Activated CD4-positive, alpha-beta T cell treated with anti-CD3 and anti-CD28 coated beads, Interleukin-2, amount 50 U/mL, for 1 hour (primary cell): ENCODE measurements around the gene SLC43A1.
"Not testable (repeated sequence)": the region's sequence is repeated elsewhere in the genome, so short reads cannot be mapped to it uniquely, and the experiment has no call there.

Source experiments
- DNase-seq: peaks from one replicate; pipeline ENCODE4 v3.0.0-alpha.2; 2020

Gene SLC43A1

DNA sequence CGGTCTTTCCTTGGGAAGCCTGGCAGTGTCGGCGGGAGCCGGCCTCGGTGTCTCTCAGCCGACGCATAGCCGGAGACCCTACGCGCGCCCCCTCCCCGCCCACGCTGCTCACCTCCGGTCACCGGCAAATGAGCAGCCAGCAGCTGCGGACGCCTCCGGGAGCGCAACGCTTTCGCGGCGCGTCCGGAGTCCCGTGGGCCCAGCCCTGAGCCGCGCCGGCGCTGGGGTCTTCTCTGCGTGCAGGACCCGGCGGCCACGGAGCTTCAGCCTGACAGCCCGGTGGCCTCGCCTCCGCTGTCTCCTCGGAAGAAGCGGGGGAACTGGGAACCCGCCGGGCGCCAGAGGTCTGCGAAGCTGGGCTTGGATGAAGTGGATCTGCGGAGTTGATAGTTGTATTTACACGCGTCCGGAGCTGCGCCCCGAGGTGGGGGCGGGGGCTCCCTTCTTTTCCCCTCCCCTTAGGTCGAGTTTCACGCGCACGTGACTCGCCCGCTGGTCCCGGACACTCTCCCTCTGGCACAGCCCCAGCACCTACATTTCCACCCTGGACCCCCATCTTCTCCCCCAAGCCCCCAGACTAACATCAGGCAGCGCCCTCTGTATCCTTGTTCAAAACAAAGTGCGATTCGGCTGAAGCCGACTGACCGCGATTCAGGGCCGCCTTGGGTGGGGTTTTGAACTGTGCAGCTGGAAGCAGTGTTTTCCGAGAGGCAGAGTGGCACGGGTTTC, at the start of gene SLC43A1:
Gene SLC43A1 (minus strand): TSS at position 371 of the 729 bp plus-strand sequence. CDS start 1,591 bp downstream, outside the sequence.
- no peak for DNase-seq

DNA sequence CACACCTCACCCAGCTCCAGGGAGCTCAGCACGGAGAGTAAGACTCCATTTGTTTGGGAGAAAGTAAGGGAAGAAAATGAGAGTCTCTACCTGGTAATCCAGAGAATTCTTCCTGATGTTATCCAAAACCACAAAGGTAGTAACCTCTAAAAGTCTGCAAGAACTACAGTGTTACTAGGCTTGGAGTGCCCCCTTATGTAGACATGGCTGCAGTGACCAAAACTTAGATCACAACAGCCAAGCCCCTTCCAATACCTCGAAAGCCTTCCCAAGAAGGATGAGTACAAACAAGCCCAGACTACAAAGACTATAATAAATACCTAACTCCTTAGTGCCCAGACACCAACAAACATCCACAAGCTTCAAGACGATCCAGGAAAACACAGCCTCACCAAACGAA, 47.1 kb upstream of the SLC43A1 start:
- DNase-seq = no peak

DNA sequence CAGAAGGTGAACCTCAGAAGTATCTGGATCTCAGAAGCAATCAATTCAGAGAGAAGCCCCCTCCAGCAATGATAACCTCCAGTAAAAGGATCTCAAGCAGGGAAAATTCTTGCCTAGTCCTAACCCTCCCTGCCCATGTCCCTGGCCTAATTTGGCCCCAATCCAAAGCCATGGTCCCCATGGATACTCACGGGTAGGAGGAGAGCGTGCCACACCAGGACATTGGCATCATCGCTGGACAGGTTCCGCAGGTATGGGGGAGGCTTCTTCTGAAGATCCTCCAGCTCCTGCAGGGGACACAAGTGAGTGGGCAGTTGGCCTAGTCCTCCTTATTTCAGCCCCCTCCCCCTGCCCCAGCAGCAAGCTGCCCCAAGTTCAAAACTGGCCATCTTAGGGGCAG, 44.6 kb upstream of the SLC43A1 start:
- no peak for DNase-seq

DNA sequence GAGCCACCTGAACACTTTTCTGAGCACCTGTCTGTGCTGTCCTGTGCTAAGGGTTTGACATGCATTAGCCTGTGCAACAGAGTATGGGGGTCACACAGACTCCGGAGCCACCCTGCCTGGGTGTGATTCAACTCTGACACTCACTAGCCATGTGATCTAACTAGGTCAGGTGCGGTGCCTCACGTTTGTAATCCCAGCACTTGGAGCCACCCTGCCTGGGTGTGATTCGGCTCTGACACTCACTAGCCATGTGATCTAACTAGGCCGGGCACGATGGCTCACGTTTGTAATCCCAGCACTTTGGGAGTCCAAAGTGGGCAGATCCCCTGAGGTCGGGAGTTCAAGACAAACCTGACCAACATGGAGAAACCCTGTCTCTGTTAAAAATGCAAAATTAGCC, 40.5 kb upstream of the SLC43A1 start:
- DNase-seq = no peak

DNA sequence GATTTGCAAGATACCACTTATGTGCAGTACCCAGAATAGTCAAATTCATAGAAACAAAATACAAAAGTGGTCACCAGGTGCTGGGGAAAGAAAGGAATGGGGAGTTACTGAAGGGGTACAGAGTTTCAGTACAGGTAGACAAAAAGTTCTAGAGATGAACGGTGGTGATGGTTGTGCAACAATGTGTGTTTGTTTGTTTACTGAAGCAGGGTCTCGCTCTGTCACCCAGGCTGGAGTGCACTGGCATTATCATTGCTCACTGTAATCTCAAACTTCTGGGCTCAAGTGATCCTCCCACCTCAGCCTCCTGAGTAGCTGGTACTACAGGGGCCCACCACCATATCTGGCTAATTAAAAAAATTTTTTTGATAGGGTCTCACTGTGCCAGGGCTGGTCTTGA, 39.9 kb upstream of the SLC43A1 start:
- DNase-seq = no peak

DNA sequence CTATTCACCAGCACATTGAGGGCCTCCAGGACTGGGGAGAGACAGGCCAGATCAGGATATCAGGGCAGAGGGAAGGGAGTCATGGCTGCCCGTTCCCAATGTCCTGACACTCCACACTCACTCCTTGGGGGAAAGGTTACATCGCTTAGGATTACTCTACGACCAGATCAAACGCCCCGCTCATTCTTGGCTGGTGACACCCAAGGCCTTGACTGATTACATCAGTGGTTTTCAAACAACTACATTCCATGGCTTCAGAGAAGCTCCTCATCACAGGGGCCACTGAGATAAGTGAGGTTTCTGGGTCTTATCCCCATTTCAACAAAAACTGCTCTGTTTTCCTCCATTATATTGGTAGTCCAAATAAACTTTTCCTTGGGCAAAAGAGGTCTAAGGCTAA, 37.0 kb upstream of the SLC43A1 start:
- DNase-seq = no peak

DNA sequence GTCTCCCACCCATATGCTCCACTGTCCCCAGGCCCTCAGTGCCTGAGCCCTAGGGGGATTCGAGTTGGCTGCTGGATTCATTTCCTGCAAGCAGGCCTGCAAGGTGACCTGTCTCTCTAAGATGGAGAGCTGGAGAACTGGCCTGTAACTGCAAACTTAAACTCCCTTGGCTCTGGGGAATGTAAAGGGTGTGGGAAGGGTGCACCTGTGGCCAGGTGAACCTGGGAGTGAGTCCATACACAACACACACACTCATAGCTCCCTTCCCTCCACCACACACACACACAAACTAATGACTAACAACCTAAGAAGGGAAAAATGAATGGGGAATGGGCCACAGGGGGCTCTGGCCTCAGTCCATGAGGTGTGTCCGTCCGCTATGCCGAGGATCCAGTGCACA, 36.4 kb upstream of the SLC43A1 start:
- DNase-seq = no peak

DNA sequence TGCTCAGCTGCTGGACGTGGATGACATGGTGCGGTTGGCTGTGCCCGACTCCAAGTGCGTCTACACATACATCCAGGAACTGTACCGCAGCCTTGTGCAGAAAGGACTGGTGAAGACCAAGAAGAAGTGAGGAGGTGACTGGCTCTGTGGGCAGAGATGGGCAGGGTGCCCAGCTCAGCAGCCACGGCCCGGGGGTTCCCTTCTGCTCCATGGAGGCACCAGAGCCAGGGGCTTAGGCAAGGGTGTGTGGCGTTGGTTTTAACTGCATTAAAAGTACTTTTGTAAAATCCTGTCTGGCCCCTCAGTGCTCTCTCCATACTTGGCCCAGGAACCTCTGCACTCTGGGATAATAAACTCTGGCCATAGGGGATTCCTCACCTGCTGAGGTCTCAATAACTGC, 34.5 kb upstream of the SLC43A1 start:
- DNase-seq = no peak

DNA sequence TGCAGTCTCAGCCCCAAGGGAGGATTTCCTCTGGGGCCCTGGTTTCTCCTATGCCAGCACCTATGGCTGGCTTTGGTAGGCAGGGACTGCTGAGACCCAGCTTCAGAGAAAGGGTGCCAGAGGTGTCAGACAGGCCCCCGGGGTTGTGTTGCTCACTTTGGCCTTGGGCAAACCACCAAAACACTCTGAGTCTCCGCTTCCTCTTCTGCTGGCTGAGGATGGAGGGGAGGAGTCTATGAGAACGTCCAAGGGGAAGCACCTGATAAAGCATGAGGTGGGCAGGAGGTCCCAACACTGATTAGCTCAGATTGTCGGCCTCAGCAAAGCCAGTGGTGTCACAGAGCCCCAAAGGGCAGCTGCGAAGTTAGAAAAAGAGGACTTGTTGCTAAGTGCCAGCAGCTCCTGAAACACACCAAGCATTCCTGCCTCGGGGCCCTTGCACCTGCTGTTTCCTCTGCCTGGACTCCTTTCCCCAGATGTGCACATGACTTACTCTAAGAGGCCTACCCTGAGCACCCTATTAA, 32.4 kb upstream of the SLC43A1 start:
- no peak for DNase-seq

DNA sequence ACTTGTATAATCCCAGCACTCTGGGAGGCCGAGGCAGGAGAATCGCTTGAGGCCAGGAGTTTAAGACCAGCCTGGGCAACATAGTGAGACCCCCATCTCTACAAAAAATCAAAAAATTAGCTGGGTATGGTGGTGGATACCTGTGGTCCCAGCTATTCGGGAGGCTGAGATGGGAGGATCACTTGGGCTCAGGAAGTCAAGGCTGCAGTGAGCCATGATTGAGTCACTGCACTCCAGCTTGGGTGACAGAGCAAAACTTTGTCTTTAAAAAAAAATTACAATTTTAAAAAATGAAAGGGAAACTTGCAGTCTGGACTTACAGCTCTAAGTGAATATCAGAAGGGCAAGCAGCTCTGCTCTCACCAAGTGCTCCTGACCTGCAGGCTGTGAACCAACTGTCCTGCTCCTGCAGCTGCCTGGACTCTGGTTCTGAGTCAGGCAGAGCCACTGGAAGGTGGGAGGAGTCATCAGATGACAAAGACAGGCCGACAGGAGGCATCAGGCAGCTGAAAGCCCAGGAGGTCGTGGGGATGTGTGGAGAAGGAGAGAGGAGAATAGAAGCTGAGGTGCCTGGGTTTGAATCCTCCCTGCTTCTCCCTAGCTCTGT, 31.5 kb upstream of the SLC43A1 start:
- DNase-seq = no peak

DNA sequence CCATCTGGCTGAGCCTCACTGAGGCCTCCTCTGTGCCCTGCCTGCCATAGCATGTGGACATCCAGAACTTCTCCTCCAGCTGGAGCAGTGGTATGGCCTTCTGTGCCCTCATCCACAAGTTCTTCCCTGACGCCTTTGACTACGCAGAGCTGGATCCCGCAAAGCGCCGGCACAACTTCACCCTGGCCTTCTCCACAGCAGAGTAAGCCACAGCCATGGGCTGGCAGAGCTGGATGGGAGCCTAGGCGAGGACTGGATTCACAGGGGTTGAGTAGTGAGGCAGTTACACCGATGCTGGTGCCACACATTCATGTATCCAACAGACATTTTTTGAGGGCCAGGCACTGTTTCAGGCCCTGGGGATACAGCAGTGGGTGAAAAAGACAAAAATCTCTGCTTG, 30.9 kb upstream of the SLC43A1 start:
- no peak for DNase-seq

DNA sequence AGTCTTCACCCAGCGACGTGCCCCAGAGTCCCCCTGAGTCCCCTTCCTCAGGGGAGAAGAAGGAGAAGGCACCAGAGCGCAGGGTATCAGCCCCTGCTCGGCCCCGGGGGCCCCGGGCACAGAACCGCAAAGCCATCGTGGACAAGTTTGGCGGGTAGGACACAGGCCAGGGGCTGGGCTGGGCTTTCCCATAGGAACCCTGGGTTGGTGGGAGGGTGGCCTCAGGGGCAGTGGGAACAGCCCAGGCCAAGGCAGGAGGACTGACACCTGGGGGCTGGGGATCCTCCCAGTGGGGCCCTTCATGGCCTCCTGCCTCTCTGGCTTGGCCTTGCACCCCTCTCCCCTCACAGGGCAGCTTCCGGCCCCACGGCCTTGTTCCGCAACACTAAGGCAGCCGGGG, 30.4 kb upstream of the SLC43A1 start:
- no peak for DNase-seq

DNA sequence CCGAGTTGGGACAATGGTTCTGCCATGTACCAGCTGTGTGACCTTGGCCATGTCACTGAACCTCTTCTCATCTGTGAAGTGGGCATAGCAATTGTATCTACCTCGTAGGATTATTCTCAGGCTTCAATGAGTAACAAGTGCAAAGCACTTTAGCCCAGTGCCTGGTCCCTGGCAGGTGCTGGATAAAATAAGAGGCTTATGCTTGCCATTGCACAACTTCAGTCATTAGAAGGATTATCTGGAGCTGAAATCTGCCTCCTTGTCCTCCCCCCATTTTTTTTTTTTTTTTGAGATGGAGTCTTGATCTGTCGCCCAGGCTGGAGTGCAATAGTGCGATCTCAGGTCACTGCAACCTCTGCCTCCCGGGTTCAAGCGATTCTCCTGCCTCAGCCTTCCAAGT, 29.1 kb upstream of the SLC43A1 start:
- no peak for DNase-seq

DNA sequence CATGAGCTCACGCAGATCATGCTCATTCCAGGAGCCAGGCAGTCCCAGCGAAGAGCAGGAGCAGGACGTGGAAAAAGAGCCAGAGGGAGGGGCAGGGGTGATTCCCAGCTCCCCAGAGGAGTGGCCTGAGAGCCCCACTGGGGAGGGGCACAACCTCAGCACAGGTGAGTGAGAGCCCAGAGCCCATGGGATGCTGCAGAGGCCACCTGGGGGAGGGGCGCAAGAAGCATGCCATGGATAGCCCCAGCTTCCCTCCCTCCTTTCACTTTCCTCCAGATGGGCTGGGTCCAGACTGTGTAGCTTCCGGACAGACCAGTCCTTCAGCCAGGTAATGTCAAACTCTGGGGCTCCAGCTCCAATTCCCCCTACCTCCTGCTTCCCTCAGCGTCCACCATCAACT, 28.1 kb upstream of the SLC43A1 start:
- no peak for DNase-seq

DNA sequence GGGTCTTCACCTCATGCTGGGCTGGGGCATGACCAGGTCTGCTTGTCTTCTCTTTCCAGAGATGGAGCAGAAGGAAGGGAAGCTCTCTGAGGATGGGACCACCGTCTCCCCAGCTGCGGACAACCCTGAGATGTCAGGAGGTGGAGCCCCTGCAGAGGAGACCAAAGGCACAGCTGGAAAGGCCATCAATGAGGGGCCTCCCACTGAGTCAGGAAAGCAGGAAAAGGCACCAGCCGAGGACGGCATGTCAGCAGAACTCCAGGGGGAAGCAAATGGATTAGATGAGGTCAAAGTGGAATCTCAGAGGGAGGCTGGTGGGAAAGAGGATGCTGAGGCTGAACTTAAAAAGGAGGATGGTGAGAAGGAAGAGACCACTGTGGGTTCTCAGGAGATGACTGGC, 27.1 kb upstream of the SLC43A1 start:
- no peak for DNase-seq

DNA sequence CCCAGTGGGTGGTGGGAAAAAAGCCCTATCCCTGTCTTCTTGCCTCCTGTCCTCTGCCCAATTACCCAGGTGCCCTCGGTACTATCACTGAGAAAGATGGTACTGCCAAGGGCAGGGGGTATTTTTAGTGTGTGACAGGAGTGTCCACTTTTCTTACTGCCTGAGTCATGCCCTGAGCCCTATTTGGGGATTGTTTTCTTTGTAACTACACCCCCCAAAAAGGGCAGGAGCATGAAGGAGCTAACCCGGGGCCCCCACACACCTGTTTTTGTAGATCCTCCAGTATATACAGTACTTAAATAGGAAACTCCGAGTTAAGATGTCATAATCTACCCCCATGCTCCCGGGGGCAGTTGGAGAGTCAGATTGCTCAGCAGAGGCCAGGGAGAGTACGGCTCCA, 25.7 kb upstream of the SLC43A1 start:
- no peak for DNase-seq

DNA sequence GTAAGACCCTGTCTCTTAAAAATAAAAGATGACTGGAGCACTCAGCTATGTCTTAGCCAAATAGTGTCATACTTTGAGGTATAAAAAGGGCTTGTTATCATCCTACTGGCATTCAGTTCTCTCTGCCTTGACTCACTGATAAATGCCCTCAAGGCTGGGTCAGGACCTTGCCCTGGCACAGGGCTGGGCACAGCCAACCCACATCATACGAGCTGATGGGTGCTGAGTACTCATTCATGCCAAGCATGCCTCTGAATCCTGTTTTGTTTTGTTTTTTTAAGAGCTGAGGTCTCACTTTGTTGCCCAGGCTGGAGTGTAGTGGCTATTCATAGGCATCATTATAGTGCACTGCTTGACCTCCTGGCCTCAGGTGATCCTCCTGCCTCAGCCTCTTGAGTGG, 23.8 kb upstream of the SLC43A1 start:
- DNase-seq = no peak

DNA sequence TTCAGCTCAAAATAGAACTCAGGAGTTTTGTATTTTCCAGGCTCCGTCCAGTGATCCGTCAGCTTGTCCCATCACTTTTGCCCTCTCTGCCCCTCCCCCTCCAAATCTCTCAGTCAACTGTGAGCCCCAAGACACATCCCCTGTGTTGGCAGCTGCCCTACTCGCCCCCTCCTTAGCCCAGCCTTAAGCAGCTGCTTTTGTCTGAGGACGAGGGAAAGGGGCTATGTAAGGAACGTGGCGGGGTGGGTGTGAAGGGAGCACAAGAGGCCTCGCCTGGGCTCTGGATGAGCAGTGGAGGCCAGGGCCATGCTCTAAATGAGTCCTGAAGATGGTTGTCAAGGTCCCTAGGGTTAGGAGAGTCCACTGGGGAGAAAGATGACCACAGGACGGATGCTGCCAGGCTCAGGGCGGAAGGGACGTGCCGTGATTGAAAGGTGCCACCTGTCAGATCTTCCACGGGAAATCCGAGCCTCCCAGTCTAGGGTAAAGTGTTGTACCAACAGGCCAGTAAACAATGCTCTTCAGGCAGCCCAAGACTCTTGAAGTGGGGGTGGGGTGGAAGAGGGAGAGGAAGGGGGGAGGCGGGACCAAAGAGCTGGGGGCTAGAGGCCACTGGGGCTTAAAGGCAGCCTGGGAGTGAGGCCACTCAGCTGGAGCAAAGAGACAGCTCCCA, 21.6 kb upstream of the SLC43A1 start, which contains the start of gene SMTNL1:
Gene SMTNL1 (plus strand): TSS at position 649 of the 673 bp plus-strand sequence. CDS start 5,048 bp downstream, outside the sequence.
- no peak for DNase-seq

DNA sequence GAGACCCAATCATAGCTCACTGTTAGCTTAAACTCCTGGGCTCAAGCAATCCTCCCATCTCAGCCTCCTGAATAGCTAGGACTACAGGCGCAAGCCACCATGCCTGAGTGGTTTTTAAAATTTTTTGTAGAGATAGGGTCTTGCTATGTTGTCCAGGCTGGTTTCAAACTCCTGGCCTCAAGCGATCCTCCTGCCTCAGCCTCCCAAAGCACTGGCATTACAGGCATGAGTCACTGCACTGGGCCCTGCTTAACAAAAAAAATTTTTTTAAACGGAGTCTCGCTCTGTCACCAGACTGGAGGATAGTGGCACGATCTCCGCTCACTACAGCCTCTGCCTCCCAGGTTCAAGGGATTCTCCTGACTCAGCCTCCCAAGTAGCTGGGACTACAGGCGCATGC, 18.9 kb upstream of the SLC43A1 start:
- DNase-seq = not testable (repeated sequence)

DNA sequence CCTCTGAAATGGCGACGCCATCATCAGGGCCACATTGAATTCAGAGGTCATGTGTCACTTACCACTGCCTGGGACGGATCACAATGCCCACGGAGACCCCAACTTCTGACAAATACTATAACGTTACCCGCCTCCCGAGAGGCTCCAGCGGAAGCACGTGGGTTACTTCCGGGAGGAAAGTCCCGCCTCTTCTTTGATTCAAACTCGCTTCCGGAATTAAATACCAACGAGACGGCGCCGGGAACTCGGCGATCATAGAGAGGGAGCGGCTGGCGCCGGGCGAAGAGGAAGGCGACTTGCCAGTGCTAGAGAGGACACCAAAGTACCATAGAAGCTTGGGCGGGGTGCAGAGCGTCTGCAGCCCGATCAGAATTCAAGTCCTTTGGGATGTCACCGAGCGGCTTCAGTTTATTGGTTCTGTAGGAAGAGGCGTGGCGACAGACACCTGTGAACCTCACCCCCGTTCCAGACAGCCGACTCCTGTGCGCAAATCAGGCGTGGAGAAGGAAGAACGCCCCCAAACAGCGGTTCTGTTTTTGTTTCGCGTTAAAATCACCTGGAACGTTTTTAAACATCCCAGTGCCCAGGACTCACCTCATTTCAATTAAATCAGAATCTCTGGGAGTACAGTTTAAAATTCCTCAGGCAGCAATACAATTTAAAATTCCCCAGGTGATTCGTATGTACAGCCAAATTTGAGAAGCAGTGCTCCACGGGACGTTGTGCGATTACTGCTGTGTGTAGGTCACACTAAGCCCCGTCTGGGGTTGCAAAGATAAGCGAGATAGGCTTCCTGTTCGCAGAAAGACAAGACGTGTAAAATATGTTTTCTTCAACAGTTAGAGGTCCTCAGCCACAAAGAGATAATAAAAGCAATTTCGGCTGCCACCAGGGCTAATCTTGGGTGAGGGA, 15.3 kb upstream of the SLC43A1 start, which contains the start of gene TIMM10:
Gene TIMM10 (minus strand): TSS at position 159 of the 912 bp plus-strand sequence. CDS start 565 bp downstream, outside the sequence.
- DNase-seq = peak; percentile 89

DNA sequence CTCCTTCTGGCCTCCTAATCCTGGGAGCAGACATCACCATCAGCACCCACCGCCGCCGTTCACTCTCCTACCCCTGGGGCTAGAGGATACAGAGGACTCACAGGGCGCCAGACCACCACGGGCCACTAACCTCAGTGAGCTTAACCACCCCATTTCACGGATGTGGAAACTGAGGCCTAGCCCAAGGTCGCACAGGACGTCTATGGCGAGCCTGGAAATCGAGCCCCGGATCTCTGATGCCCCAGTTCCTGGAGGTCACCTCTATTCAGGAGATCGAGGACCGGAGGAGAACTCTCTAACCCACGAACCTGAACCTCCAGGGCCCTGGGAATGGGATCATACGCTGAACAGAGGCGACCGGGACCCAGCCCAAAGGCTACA, 14.7 kb upstream of the SLC43A1 start:
- DNase-seq = peak; percentile 8

DNA sequence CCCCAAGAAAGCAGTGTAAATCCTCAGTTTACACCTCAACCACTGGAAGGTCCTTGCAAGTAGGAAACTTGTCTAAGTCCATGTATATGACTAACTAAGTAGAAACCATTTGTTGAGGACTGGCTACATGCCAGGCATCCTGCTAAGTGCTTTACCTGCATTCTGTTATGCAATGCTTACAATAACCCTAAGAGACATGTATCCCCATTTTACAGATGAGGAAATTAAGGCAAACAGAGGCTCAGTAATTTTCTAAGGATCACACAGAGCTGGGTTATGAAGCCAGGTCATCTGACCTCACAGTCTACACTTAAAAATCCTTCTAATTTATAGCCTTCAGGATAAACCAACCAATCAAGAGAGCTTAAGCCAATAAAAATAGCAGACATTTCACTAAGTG, 13.5 kb upstream of the SLC43A1 start:
- DNase-seq = no peak
